Left lung (tissue), 10 donors: Measurements from ENCODE around the gene SLC35E2B. TPM values are rescaled to one million over a fixed set of nuclear protein-coding genes. Genes with fewer than 3 reads are reported as not detected.

Source experiments
- ATAC-seq: fragments of 200-7000 bp; cut with Tn5 transposase; one replicate; pipeline ENCODE4 v1.9.1; 2020; ENCODE audit warnings: moderate library complexity
- DNase-seq, 4 donors: peaks; one replicate each; pipeline ENCODE4 v3.0.0-alpha.2; 2013 to 2020
- H3K27ac ChIP-seq, 2 donors: fragments of 200-600 bp; sonication (generic) in 1 of 2; one replicate each; pipeline versions ENCODE4 v1.5.0 to v1.8.0; 2020 to 2021
- H3K27me3 ChIP-seq, 2 donors: fragments of 200-600 bp; sonication (generic) in 1 of 2; one replicate each; pipeline versions ENCODE4 v1.5.0 to v1.8.0; 2020 to 2021
- H3K36me3 ChIP-seq, 2 donors: fragments of 200-600 bp; sonication (generic) in 1 of 2; one replicate each; pipeline versions ENCODE4 v1.5.0 to v1.8.0; 2020 to 2021
- H3K4me1 ChIP-seq, 2 donors: fragments of 200-600 bp; one replicate each; pipeline ENCODE4 v1.8.0; 2021
- H3K4me3 ChIP-seq, 2 donors: fragments of 200-600 bp; sonication (generic) in 1 of 2; one replicate each; pipeline versions ENCODE4 v1.5.0 to v1.8.0; 2020 to 2021; ENCODE audit warnings: mild to moderate bottlenecking in 1 of 2
- H3K9me3 ChIP-seq, 2 donors: fragments of 200-600 bp; sonication (generic) in 1 of 2; one replicate each; pipeline versions ENCODE4 v1.5.0 to v1.8.0; 2020 to 2021
- intact Hi-C, 2 donors: fragments of 100-400 bp; cut with DNase I; formaldehyde crosslinking; loops; one replicate each; pipeline versions ENCODE4 v1.11.2 to v1.14.2; 2022
- polyA plus RNA-seq, 6 donors: library from polyadenylated mRNA; unstranded; fragments of 120-200 nt; gene quantifications; one replicate each; pipeline ENCODE4 v1.2.1, GENCODE V29; 2013; ENCODE audit not compliant: insufficient read length in 6 of 6
- total RNA-seq, 2 donors: library from RNA; stranded (reverse); fragmentation: NEBNext Ultra II Directional; extraction: Animal tissue kit (Norgen Biotek cat#: 25700); gene quantifications; one replicate each; pipeline ENCODE4 v1.2.1, GENCODE V29; 2021
- TF ChIP-seq, protein P1 (sequence below), 2 donors: fragments of 200-600 bp; sonication (generic) in 1 of 2; IDR thresholded peaks; one replicate each; pipeline versions ENCODE4 v1.5.0 to v1.8.0; 2021; ENCODE audit warnings: antibody characterized with exemption in 2 of 2
- donor health status: DM: no; HTN: yes; CAD: no.
- donor health status: DM: no; HTN: no; CAD: no.

Gene SLC35E2B
- total and polyA plus RNA-seq, 8 donors = 45.7 to 109 (median 88.0) TPM

DNA sequence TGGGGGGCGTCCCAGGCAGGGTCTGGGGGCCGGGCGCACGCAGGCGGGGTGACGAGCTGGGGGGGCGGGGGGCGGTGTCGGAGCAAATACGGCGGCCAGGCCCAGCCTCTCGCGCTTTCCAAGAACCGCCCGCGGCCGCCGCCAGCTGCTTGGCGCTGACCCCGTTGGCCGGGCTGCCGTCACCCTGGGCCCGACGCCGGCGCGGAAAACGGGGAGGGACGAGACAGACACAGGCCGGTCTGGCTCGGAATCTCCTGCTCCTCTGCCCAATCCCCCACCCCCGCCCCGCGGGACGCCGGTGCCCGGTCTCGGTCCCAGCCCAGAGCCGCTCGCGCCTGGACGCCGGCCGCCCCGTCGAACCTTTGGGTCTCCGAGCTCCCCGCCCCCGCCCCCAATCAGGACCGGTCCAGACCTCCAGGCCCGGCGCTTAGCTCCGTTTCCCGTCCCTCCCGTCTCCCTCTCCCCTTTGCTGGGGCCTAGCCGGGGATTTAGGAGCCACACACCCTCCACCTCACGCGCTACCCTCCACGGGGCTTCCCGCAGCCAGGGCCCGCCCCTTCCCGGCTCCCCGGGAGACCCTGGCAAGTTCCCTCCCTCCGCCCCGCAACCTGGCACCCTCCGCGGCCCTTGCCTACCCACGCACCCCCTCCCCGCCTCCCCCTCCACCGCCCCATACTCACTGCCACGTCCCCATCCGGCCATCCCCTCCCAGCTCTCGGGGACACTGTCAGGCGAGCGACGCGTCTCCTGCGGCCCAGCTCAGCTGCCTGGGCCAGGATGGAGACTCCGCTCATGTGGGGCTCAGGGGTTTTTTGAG lies 61.4 kb downstream of the SLC35E2B start:
- H3K27ac ChIP-seq = peak overlapping the region; percentile 61 to 86
- peak; percentile 69 to 92 (median 86) for DNase-seq
- H3K4me3 ChIP-seq = peak overlapping the region; percentile 24 to 25
- intact Hi-C loops = no loop called here
- ATAC-seq = peak; percentile 41
- peaks cover 0 to 20% of the 10 kb centered on the region in 2 donors for H3K36me3 ChIP-seq
- peaks cover 3 to 24% of the 10 kb centered on the region in 2 donors for H3K4me1 ChIP-seq
- no peaks in the 10 kb centered on the region for H3K9me3 ChIP-seq
- H3K27me3 ChIP-seq = peaks cover 9 to 40% of the 10 kb centered on the region in 2 donors
- TF ChIP-seq, protein P1, sequence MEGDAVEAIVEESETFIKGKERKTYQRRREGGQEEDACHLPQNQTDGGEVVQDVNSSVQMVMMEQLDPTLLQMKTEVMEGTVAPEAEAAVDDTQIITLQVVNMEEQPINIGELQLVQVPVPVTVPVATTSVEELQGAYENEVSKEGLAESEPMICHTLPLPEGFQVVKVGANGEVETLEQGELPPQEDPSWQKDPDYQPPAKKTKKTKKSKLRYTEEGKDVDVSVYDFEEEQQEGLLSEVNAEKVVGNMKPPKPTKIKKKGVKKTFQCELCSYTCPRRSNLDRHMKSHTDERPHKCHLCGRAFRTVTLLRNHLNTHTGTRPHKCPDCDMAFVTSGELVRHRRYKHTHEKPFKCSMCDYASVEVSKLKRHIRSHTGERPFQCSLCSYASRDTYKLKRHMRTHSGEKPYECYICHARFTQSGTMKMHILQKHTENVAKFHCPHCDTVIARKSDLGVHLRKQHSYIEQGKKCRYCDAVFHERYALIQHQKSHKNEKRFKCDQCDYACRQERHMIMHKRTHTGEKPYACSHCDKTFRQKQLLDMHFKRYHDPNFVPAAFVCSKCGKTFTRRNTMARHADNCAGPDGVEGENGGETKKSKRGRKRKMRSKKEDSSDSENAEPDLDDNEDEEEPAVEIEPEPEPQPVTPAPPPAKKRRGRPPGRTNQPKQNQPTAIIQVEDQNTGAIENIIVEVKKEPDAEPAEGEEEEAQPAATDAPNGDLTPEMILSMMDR (IDR thresholded peaks at IDR 0.05) = no peak

DNA sequence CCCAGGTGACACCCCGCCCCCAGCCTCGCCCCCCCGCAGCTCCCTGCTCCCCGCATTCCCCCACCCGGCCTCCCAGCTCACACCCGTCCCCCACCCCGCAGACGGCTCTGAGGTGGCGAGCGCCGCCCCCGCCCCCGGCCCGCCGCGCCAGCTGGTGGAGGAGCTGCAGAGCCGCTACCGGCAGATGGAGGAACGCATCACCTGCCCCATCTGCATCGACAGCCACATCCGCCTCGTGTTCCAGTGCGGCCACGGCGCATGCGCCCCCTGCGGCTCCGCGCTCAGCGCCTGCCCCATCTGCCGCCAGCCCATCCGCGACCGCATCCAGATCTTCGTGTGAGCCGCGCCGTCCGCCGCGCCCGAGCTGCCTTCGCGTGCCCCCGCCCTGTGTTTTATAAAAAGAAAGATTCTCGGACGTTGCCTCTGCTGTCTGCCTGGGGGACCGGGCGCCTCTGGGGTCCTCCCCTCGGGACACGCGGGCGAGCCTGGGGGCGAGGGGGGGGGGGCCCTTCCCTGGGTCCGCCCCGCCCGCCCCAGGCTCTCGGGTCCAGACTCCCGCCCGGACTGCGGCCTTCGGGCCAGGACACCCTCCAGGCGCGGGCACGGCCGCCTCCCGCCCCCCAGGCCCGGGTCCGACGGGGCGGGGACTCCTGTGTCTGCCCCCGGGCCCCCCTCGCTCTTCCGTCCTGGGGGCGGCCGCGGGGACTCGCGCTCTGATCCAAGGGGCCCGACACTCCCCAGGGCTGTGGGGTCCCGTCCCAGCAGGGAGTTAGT lies 62.2 kb downstream of the SLC35E2B start:
- DNase-seq (peak; percentile 81 to 93 (median 84)), ATAC-seq (peak; percentile 33)
- H3K4me3 ChIP-seq = peak overlapping the region; percentile 11 to 24
- intact Hi-C loops = no loop called here
- peaks cover 3 to 24% of the 10 kb centered on the region in 2 donors for H3K4me1 ChIP-seq
- peaks cover 9 to 40% of the 10 kb centered on the region in 2 donors for H3K27me3 ChIP-seq
- peak overlapping the region; percentile 61 to 86 for H3K27ac ChIP-seq
- TF ChIP-seq, protein P1 (IDR thresholded peaks at IDR 0.05) = no peak
- H3K9me3 ChIP-seq = no peaks in the 10 kb centered on the region
- H3K36me3 ChIP-seq = peaks cover 0 to 19% of the 10 kb centered on the region in 2 donors

DNA sequence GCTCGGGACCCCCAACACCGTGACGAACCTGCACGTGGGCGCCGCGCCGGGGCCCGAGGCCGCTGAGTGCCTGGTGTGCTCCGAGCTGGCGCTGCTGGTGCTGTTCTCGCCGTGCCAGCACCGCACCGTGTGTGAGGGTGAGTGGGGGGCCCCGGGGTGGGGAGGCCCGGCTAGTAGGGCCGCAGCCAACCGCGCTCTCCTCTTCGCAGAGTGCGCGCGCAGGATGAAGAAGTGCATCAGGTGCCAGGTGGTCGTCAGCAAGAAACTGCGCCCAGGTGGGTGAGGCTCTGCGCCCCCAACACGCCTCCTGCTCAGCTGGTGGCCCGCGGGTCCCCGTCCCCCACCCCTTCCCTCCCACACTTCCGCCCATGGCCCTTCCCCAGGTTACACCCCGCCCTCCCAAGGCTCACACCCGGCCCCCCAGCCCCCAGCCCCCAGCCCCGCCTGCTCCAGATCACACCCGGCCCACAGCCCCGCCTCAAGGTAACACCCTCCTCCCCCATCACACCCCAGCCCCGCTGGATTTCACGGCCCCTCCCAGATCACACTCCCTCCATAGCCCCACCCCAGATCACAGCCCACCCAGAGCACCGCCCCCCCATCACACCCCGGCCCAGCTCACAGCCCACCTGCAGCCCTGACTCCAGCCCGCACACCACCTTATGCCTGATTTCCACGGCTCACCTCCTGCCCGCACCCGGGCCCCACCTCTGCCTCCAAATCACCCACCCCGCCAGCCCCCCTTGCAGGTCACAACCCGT lies 63.0 kb downstream of the SLC35E2B start:
- Histone ChIP-seq H3K9me3 (no peaks in the 10 kb centered on the region), H3K27me3 (peaks cover 9 to 40% of the 10 kb centered on the region in 2 donors), H3K4me1 (peaks cover 3 to 24% of the 10 kb centered on the region in 2 donors), H3K36me3 (peaks cover 0 to 19% of the 10 kb centered on the region in 2 donors), H3K27ac (peak overlapping the region in 1 of 2 donors; percentile 45), H3K4me3 (peak overlapping the region in 1 of 2 donors; percentile 9)
- ATAC-seq = no peak
- DNase-seq = peak in 2 of 4 donors; percentile 51 to 71
- intact Hi-C loops = no loop called here
- TF ChIP-seq, protein P1 (IDR thresholded peaks at IDR 0.05) = no peak

DNA sequence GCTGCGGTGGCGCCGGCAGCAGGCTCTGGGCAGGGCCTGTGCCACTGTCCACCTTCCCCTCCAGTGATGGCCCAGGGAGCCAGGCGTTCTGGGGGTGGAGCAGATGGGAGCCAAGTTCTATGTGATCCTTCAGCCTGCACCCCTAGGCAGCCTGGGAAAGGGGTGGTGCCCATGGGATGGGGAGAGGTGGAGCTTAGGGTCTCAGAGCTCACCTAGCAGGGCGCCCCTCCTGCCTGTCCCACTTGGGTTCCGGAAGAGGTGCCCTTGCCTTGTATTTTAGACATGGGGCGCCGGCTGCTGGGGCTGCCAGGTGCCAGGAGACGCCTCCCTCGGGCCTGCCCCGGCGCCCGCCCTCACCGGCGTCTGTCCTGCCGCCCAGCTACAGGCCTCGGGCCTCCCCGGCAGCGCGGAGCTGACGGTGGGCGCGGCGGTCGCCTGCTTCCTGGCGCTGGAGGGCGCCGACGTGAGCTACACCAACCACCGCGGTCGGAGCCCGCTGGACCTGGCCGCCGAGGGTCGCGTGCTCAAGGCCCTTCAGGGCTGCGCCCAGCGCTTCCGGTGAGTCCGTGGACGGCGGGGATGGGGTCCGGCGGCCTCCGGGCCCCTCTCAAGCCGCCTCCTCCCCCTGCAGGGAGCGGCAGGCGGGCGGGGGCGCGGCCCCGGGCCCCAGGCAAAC lies 63.7 kb downstream of the SLC35E2B start:
- peak overlapping the region in 1 of 2 donors; percentile 45 for H3K27ac ChIP-seq

More for the DNA sequence above, 63.7 kb downstream of the SLC35E2B start:
- TF ChIP-seq, protein P1 (IDR thresholded peaks at IDR 0.05) = no peak
- Histone ChIP-seq H3K9me3 (no peaks in the 10 kb centered on the region), H3K36me3 (peaks cover 0 to 22% of the 10 kb centered on the region in 2 donors), H3K27me3 (peaks cover 9 to 40% of the 10 kb centered on the region in 2 donors), H3K4me1 (peaks cover 3 to 24% of the 10 kb centered on the region in 2 donors), H3K4me3 (peak overlapping the region in 1 of 2 donors; percentile 9)
- peak in 2 of 4 donors; percentile 32 to 76 for DNase-seq
- no peak for ATAC-seq
- intact Hi-C loops = no loop called here
